Endometrial microvascular endothelial cells (primary cell): ENCODE data around the gene PGRMC1. TPM values are rescaled to one million over a fixed set of nuclear protein-coding genes. Genes with fewer than 3 reads are reported as not detected.
"Not testable (repeated sequence)": the region's sequence is repeated elsewhere in the genome, so short reads cannot be mapped to it uniquely, and the experiment has no call there.

Experiments
- in situ Hi-C: cut with HindIII; loops from 2 replicates; pipeline ENCODE4 v1.10.0; 2017; ENCODE audit warnings: low sequenced_read_pairs, low pct_unique_long_range_greater_than_20kb; ENCODE audit errors: inconsistent ontology term
- total RNA-seq: library from RNA; depleted of rRNA; stranded (reverse); fragments of >200 nt; gene quantifications from one replicate; pipeline ENCODE4 v1.2.3, GENCODE V29; 2015; ENCODE audit errors: inconsistent ontology term

PGRMC1 gene
- total RNA-seq, 1 donor from 2014 or later: 77.0 TPM

DNA sequence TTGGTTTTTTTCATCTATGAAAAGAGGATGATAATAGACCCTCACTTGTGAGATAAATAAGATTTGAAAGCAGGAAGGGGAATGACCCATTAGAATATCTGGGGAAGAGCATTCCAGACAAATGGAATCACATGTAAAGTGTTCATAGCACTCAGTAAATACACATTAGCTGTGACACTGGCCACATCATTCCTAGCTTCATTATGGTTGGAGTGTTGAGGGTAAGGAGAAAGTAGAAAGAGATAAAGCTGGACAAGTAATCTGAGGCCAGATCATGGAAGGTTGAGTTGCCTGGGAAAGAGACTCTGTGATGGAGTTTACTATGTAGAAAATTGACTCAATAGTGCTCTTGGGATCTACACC, 6.9 kb upstream of the PGRMC1 start:
- in situ Hi-C loops: no loop called here

DNA sequence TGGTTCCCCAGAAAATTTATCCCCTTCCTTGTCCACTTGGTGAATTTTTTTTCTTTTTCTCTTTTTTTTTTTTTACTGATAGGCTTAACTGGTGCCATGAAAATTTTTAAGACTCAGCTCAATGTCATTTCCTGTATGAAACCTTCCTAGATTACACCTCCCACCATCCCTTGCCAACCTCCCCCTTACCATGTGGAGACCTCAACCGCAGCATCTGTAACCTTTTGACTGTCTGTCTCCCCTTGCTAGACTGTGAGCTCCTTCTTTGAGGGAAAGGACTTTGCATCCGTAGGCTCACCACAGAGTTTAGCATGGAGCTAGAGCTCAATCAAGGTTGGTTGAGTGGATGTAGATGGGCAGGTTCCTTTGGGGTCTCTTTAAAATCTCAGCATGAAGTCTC, 5.2 kb upstream of the PGRMC1 start:
- in situ Hi-C loops: no loop called here

DNA sequence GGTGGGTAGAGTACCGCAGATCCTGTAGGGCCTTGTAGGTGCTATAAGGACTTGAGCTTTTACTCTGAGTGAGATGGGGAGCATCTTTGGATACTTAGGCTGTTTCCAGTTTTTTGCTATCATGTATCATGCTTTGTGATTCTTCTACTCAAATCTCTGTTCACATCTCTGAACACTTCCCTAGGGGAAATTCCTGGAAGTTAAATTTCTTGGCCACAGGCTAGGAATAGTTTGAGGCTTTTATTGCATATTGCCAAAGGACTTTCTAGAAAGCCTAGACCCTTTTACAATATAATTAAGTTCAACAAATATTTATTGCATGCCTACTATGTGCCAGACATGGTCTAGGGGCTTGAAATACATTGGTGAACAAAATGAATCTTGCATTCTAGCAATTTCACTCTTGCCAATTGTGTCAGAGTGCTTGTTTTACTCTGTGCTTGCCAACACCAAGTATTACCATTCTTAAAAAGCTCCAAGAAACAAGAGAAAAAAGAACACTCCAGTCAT, 4.1 kb upstream of the PGRMC1 start:
- in situ Hi-C loops: no loop called here

DNA sequence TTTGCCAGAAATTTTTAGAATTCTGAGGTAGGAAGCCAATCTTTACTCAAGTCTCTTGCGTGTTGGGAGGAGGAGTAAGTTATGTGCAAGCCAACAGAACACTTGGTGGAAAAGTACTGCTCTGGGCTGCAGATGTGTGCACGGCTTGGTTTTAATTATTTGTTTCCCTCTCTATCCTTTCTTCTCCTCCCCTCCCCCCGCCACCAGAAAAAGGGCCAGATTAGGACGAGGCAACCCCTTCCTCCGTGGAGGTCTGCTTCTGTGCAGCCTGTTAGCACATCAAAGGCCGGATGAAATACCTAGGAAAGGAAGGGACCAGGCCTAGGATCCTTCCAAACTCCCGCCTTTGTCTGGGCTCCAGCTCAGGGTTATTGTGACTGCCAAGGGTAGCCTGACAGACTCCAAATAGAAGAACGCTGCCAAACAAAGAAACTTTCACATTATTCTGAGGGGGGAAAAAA, 1.0 kb upstream of the PGRMC1 start:
- in situ Hi-C loops: no loop called here

DNA sequence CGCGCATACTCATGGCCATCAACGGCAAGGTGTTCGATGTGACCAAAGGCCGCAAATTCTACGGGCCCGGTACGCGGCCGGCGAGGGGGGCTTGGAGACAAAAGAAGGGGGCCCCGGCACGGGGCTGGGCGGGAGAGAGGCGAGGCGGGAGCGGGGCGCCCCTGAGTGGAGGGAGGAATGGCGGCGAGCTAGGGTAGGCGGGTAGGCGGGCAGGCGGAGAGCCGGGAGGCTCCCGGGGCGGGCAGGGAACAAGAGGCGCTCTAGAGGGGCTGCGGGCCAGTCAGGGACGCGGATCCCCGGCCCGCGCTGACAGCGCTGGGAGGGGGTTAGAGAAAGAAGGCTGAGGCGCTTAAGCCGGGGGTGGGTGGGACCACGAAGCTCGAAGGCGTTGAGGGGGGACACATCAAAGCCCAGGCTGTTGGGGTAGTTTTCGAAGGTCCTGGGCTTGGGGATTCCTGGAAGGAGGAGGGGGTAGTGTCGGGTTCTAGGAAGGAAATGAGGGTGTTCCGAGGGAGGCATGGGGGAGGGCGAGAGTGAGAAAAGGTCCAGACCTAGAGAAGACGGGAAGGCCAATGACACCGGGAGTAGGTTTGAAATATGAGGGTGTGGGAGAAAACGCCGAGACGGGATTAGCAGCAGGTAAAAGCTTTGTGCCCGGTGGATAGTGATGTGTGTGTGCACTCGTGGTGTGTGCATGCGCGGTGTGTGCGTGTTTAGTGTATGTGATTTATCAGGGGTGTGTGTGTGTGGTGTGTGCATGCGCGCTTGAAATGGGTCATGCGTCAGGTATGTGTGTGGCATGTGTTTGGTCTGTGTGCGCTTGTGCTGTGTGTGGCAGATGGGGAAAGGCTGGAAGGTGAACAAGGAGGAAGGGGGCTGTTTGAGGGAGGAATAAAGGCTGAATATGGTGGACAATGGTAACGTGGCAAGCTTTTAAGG, 807 bp downstream of the PGRMC1 start:
- in situ Hi-C loops: no loop called here

DNA sequence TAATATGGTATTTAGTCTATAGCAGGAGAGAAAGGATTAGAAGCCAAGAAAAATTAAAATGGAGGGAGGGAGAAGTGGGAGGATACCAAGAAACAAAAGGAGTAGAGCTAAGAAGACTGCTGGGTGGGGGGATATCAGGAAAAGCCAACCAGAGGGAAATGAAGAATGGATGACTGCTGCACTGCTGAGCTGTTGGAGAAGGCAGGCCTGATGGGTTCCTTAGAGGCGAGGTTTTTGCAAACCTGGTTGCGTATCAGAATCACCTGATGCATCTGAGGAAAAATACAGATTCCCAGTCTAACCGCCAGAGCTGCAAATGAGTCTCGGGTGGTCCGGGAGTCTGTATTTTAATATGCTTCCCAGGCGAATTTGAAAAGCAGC, 1.5 kb downstream of the PGRMC1 start:
- in situ Hi-C loops: no loop called here

DNA sequence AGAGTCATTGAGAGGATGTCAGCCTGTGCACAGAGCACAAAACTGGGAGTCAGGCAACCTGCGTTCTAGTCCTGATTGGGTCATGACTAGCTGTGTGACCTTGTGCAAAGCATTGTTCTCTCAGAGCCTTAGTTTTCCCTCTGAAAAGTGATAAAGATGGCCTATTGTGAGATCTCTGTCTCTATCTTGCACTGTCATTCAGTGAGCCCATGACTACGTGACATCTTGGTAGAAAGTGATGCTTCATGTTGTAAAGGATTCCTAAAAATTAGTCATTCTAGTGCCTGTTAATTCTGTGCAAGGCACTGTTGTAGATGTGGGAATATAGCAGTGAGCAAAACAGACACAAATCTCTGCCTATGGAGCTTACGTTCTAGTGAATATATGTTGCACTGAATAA, 2.5 kb downstream of the PGRMC1 start:
- in situ Hi-C loops: no loop called here

DNA sequence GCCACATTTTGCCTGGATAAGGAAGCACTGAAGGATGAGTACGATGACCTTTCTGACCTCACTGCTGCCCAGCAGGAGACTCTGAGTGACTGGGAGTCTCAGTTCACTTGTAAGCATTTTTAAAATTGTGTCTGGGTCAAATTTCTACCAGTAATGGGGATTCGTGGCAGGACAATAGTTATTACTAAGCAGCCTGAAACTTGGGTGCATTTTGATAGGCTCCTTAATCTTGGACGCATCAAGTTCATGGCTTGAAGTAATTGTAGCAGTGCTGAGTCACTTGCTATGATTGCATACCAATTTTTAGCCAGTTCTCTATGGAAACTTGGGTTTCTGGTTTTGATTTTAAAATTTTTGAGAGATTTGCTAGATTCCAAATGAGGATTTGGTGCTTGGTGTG, 4.3 kb downstream of the PGRMC1 start:
- in situ Hi-C loops: no loop called here

DNA sequence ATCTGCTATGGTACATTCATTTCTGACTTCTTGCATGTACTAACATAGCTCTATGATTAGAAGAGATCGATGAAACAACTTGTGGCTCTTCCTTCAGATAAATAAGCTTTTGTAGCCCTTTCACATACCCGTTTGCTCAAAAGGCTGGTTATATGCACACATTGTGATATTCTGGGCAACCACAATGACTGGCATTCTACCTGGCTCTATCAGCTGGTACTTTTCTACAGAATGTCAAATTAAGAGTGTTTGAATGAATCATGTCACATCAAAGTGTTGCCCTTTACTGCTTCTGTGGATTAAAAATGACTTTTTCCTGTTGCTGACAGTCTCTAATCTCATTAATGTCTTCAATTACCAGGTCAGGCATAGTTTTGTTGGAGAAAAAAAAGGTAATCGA, 11.6 kb downstream of the PGRMC1 start:
- in situ Hi-C loops: no loop called here

DNA sequence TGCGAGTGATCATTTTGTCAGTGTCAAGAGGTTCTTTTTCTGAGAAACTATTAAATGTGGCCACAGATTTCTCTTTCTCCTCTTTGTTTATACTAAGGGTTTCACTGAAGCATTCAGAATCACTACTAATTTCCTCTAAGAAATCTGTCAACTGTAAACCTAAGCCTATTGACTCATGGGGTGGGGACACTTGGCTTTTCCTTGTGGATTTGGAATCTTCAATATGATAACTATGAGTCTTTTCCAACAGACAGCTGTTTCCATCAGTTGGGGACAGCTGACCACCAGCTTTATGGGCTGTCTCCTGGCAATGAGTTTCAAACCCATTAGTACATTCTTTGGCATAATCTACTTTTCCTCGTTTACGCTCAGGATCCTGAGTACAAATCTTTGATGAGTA, 13.8 kb downstream of the PGRMC1 start:
- in situ Hi-C loops: no loop called here

DNA sequence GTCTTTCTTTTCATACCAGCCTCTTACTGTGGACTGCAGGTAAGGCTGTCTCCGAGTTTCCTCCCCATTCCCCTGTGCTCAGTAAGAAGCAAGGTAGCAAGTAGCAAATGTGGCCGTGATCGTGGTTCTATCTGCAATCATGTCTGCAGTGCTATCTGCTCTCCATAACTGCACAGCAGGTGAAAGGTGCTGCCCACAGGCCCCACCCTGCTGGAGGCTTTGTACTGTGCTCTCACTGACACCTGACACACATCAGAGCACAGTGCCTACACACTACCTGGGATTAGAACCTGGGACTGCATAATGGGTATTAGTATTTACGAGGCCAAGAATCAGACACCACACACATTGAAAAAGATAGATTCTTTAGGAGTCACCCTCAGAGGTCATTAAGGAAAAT, 15.3 kb downstream of the PGRMC1 start:
- in situ Hi-C loops: no loop called here

DNA sequence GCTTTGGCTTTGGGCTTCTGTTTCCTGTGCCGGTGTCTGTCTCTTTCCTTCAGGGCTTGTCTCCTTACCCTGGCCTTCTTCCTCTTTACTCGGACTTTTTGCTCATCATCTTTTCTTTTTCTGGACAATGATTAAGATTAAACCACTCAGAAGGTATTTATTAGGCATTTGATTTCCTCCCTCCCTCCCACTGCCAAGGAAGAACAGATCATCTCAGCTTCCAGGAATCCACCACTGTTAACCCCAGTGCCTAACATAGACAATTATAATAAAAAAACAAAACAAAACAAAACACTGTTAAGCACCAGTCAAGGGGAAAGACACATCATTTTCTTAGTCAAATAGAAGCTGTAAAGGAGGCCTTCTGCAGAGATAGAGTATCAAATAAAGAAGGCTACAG, 16.6 kb downstream of the PGRMC1 start:
- in situ Hi-C loops: no loop called here

DNA sequence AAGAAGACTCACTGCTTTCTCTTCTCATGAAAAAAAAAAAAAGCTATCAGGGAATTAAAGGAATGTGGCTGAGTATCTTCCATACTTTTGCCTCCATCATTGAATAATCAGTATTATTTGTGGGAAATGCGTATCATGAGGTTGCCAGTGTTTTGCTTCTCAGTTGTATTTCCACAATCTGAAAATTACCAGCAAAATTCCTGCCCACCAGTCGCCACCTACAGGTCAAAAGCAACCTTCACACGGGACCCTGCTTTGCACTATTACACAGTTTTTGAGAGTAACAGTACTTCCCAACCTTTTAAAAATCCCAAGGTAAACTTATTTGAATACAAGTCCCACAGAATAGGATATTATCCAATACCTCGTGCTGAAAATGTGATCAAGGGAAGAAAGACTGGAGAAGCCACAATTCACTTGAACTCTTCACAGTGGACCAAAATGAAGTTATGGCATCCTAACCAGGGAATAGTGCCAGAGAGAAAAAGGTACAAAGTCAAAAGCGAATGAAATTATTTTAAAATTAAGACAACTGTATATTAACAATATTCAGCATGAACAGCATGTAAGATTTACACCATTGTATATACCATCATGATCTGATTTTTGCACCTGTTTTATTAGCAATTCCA, 30.4 kb downstream of the PGRMC1 start:
- in situ Hi-C loops: no loop called here

DNA sequence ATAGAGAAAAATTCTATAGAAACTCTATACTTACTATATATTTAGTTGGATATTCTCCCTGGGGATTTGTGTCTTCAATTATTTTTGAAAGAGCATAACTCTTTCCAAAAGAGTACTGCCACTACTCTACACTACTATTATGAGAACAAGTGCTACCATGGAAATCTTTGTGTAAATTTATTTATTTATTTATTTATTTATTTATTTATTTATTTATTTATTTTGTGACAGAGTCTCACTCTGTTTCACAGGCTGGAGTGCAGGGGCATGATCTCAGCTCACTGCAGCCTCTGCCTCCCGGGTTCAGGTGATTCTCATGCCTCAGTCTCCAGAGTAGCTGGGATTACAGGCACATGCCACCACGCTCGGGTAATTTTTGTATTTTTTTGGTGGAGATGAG, 31.0 kb downstream of the PGRMC1 start:
- in situ Hi-C loops: not testable (repeated sequence)

DNA sequence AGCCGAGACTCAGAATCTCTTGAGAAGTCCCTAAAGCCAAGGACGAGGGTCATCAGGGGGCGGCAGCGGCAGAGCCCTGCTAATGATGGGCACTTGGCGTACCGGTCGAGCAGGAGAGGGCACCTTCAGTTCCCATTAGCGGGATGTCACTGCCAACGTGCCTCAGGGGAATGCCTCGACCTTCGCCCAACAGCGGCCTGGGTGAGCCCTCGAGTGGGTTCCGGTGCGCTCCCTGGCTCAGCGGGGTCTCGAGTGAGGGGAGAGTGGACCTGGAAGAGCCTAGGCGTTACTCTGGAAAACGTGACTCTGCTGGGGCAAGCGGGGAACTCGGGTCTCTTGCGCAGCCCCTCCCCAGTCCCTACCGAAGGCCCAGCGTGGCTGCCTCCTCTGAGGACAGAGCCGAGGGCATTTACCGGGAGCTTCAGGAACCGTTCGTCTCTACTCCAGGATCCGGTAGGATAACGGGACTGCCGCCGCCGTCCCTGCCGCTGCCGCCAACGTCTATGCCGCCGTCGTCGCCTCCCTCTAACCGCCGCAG, 36.9 kb downstream of the PGRMC1 start:
- in situ Hi-C loops: no loop called here

DNA sequence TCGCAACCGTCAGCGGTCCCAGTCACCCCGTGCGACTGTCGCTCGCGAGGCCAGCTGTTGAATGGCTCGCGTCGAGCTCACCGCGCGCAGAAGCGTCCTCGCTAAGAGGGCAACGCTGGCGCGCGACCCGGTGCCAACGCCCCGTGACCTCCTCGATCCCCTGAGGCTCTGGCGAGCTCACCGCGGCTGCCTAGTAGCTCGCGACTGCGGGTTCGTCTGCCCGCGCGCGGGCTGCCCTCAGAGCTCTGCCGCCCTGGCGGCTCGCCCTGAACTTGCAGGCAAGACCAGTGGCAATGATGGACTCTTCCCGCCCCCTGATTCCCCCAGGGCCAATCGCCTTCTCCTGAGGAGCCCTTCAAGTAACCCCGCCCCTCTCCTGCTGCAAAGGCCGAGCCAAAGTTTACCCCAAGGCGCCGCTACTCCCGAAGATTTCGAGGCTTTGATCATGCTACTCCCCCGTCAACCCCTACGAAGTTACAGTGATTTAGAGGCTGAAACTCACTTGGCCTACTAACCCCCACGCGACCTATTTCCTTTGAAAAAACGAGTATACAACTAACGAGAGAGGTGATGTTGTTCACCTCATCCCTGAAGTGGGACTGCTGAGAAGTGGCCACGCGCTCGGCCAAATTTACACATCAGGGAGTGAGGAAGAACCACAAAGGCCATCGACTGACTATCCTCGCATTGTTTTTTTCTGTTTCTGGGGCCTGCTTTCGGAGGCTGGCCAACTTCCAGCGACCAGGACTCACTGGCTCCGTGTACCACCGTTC, 37.5 kb downstream of the PGRMC1 start:
- in situ Hi-C loops: no loop called here

DNA sequence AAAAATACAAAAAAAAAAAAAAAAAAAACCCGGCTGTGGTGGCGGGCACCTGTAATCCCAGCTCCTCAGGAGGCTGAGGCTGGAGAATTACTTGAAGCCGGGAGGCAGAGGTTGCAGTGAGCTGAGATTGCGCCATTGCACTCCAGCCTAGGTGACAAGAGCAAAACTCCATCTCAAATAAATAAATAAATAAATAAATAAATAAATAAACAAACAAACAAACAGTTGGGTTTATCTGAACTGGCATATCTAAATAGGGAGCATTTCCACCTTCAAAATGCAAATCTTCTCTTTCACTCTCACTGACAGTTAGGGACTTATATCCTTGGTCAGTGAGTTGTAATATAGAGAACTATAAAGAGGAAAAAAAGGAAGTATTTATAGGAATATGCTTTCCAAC, 46.3 kb downstream of the PGRMC1 start:
- in situ Hi-C loops: not testable (repeated sequence)

DNA sequence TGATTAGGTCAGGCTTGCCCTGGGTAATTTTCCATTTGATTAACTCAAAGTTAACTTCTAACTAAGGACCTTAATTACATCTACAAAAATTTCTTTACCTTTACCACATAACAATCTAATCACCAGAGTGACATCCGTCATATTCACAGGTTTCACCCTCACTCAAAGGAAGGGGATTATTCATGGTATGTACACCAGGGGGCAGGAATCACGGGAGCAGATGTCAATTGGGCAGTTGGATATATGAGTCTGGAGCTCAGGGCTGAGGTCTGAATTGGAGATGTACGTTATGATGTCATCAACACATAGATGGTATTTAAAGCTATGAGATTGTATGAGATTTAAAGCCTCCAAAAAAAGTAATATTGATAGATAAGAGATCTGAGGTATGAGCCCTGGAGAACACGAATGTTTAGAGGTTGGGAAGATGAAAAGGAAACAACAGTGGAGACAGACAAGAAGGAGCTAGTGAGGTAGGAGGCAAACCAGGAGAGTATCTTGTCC, 52.9 kb downstream of the PGRMC1 start:
- in situ Hi-C loops: no loop called here

DNA sequence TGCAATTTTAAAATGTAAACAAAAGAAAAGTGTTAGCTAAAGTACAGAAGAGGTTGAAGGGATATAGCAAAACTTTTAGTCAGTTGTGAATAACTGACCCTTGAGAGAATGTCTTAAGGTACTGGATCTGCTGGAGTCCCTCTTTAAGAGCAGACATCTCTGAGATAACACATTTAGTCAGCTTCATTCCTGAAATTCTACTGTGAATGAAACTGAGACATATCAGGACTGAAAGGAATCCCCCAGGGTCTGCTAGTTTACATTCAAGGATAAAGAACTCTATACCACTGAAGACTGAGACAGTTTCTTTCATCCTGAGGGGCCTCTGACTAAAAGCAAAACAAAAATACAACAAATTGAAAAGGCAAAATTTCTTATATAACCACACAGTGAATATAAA, 54.4 kb downstream of the PGRMC1 start:
- in situ Hi-C loops: no loop called here
